ENCODE results near the gene THAP4.

DNA sequence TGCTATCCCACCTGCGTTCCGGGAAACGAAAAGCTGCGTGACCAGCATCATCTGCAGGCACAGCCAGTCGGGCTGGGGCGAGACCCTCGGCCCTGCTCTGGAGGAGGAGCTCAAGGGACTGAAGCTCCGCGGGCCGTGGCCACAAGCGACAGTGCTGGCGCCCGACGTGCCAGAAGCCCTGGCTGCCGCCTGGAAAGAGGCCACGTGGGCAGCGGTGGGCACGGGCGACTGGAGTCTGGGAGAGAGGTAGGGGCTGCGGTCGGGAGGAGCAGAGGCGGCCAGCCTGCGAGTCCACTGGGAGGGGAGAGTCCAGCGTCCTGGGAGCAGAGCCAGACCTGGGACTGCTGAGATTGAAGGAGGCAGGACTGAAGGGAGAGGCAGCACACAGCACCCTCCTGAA is 40.4 kb upstream of the THAP4 start:
- TF ChIP-seq EZH2 (IDR thresholded peaks at IDR 0.05) (no peak), ZNF274 (IDR thresholded peaks at IDR 0.05; ENCODE audit: low read depth, low read length) (no peak), YY1 (IDR thresholded peaks at IDR 0.05; ENCODE audit: extremely low read depth, insufficient replicate concordance, low read depth, low read length) (no peak)
- TF ChIP-seq, protein P1, sequence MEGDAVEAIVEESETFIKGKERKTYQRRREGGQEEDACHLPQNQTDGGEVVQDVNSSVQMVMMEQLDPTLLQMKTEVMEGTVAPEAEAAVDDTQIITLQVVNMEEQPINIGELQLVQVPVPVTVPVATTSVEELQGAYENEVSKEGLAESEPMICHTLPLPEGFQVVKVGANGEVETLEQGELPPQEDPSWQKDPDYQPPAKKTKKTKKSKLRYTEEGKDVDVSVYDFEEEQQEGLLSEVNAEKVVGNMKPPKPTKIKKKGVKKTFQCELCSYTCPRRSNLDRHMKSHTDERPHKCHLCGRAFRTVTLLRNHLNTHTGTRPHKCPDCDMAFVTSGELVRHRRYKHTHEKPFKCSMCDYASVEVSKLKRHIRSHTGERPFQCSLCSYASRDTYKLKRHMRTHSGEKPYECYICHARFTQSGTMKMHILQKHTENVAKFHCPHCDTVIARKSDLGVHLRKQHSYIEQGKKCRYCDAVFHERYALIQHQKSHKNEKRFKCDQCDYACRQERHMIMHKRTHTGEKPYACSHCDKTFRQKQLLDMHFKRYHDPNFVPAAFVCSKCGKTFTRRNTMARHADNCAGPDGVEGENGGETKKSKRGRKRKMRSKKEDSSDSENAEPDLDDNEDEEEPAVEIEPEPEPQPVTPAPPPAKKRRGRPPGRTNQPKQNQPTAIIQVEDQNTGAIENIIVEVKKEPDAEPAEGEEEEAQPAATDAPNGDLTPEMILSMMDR (IDR thresholded peaks at IDR 0.05 in 2 of 3, conservative IDR thresholded peaks at IDR 0.05 in 1 of 3; ENCODE audit: borderline replicate concordance in 1 of 3, insufficient read depth in 1 of 3, low read depth in 2 of 3, low read length in 2 of 3): no peak

Data from HCT116 (cell line).